DOHH2 (cell line): ENCODE data around the gene KIF21B.

Experiments
- EZH2phosphoT487 ChIP-seq: fragments of 200-600 bp; sonication (generic); IDR thresholded peaks from 2 replicates; pipeline ENCODE4 v1.6.1; 2017; ENCODE audit warnings: borderline replicate concordance, mild to moderate bottlenecking, antibody characterized with exemption, low read length, moderate library complexity, mixed read lengths
- TF ChIP-seq, protein P1 (sequence below): fragments of 200-600 bp; sonication (generic); IDR thresholded peaks from one replicate; pipeline ENCODE4 v1.5.1; 2014; ENCODE audit warnings: antibody characterized with exemption, mild to moderate bottlenecking, low read depth, low read length; ENCODE audit not compliant: poor library complexity, severe bottlenecking

- TF ChIP-seq, protein P1, sequence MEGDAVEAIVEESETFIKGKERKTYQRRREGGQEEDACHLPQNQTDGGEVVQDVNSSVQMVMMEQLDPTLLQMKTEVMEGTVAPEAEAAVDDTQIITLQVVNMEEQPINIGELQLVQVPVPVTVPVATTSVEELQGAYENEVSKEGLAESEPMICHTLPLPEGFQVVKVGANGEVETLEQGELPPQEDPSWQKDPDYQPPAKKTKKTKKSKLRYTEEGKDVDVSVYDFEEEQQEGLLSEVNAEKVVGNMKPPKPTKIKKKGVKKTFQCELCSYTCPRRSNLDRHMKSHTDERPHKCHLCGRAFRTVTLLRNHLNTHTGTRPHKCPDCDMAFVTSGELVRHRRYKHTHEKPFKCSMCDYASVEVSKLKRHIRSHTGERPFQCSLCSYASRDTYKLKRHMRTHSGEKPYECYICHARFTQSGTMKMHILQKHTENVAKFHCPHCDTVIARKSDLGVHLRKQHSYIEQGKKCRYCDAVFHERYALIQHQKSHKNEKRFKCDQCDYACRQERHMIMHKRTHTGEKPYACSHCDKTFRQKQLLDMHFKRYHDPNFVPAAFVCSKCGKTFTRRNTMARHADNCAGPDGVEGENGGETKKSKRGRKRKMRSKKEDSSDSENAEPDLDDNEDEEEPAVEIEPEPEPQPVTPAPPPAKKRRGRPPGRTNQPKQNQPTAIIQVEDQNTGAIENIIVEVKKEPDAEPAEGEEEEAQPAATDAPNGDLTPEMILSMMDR = no peak
- TF ChIP-seq EZH2phosphoT487 = no peak
These were observed 30.6 kb upstream of the KIF21B start for GRCh38 chr1:201054091-201054543.
